Measurements from ENCODE around the gene SEMA5B. TPM values are rescaled to one million over a fixed set of nuclear protein-coding genes. Genes with fewer than 3 reads are reported as not detected.

The SEMA5B gene
- total and polyA plus RNA-seq, 9 of the 15 experiments (the other 6 are each of a cell fraction or from before 2014, with no cell fraction given) = not detected

GRCh38 chr3:122984007-122984406, 43.6 kb downstream of the SEMA5B start:
- H3K4me2 ChIP-seq (ENCODE audit: insufficient read depth, low read length) = peak overlapping the region; percentile 32; the same call in 1 of the 2 replicates
- POLR2A ChIA-PET = no interaction called here
- no peaks in the 10 kb centered on the region for H3K4me1 ChIP-seq (replicated peaks in 1 of 2; ENCODE audit: control insufficient read depth in 2 of 2, insufficient read depth in 2 of 2, low read length in 2 of 2)
- H3K9ac ChIP-seq (ENCODE audit: insufficient read depth in 1 of 2, low read depth in 2 of 2, low read length in 2 of 2) = no peak overlapping the region
- no peak for TF ChIP-seq HNRNPUL1 (IDR thresholded peaks at IDR 0.05; ENCODE audit: low read length)
- peak; percentile 67 for TF ChIP-seq PKNOX1 (IDR thresholded peaks at IDR 0.05)
- no peak for DNase-seq (ENCODE audit: extremely low read depth in 1 of 4, low spot score in 3 of 4)
- intact Hi-C loops (cut with micrococcal nuclease) = no loop called here
- peak; percentile 46; the same call in 2 of the 3 replicates for ATAC-seq
- no peak overlapping the region for H3K4me3 ChIP-seq
- no TSS peak for BruUV-seq (replicated peaks)
- no peaks in the 10 kb centered on the region for H3K9me3 ChIP-seq (replicated peaks; ENCODE audit: control insufficient read depth, insufficient read depth, low read depth, low read length)
- in situ Hi-C loops (cut with MboI) = no loop called here
- H3K36me3 ChIP-seq (ENCODE audit: control insufficient read depth, insufficient read depth, low read length) = no peaks in the 10 kb centered on the region
- H3K9me1 ChIP-seq (ENCODE audit: control insufficient read depth, insufficient read depth, low read length) = no peaks in the 10 kb centered on the region
- H3K79me2 ChIP-seq (ENCODE audit: control insufficient read depth, insufficient read depth, low read length) = no peaks in the 10 kb centered on the region
- H3K27ac ChIP-seq (ENCODE audit: extremely low read depth, low read depth, low read length) = no peak overlapping the region
- peaks cover 5 to 58% of the 10 kb centered on the region in 2 experiments; a peak in 3 of 5 replicates for H3K27me3 ChIP-seq (ENCODE audit: control insufficient read depth in 2 of 2, insufficient read depth in 2 of 2, low read length in 2 of 2)
- FAIRE-seq = no peak
- 12% methylated on average over 9 of the region's 11 CpGs for WGBS (ENCODE audit: insufficient coverage, low coverage, missing lambda C conversion rate)
- CTCF ChIA-PET (ENCODE audit: low intra/inter-chr PET ratio) = no interaction called here
- no peaks in the 10 kb centered on the region; the same call in 1 of the 2 replicates for H4K20me1 ChIP-seq (replicated peaks; ENCODE audit: control insufficient read depth, insufficient read depth, low read length)
- H2AFZ ChIP-seq (ENCODE audit: low read depth, low read length) = peak overlapping the region; percentile 44; the same call in 1 of the 2 replicates

Measured in K562 (cell line).